ENCODE measurements around the gene TRAPPC12. TPM values are rescaled to one million over a fixed set of nuclear protein-coding genes. Genes with fewer than 3 reads are reported as not detected.

TRAPPC12 gene
- total RNA-seq, 1 experiment from 2014 or later: 86.0 TPM

DNA sequence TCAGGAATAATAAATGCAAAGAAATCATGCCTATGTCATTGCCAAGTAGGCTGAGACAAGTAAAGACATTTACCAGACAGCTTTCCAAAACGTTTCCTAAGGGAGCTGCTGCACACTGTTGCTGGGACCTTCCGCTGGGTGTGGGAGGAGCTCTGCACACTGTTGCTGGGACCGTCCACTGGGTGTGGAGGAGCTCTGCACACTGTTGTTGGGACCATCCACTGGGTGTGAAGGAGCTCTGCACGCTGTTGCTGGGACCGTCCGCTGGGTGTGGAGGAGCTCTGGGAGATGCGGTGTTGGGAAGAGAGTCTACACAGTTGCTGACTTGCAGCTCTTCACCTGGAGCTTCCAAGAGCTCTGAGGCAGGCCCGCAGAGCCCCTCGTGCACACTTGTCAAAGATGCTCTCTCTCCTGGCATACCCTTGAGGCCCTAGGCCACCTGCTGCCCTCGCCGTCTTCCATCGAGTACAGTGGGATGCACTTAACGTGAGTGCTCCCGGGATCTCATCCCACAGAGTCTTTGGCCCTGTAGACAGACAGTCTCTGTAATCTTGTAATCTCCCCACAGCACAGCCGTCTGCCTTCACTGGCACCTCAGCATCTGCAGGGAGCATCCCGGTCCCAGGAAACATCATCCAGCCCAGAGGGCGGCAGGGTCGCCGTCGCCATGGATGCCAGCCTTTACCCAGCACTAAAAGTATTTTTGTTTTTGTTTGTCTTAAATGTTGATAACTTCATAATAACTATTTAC is 51.4 kb downstream of the TRAPPC12 start:
- no peaks in the 10 kb centered on the region for H3K27me3 ChIP-seq (ENCODE audit: insufficient read depth, low read length)
- Mint-ChIP-seq H3K27me3 (ENCODE audit: low read depth) (no peaks in the 10 kb centered on the region), H3K4me1 (peaks cover 3 to 7% of the 10 kb centered on the region in 2 experiments; a peak in 3 of 4 replicates), H3K9me3 (no peaks in the 10 kb centered on the region), H3K4me3 (no peak overlapping the region), H3K36me3 (ENCODE audit: insufficient read depth in 1 of 3, low read depth in 3 of 3) (peaks cover 9 to 31% (median 25%) of the 10 kb centered on the region in 3 experiments; a peak in 5 of 7 replicates), H3K27ac (no peak overlapping the region; a peak in 1 of 7 replicates)
- no peak overlapping the region for H2BK12ac ChIP-seq (ENCODE audit: insufficient read length, low read depth, low read length)
- WGBS (ENCODE audit: extremely low coverage, insufficient read length, low lambda C conversion rate): no CpG with 5 or more reads among the region's 20 CpGs
- no peaks in the 10 kb centered on the region for H3K79me2 ChIP-seq (ENCODE audit: insufficient read depth, low read length)
- H2BK15ac ChIP-seq (ENCODE audit: low read depth, low read length): no peak overlapping the region
- H3K23me2 ChIP-seq (ENCODE audit: insufficient read length, low read depth, low read length, poor library complexity, severe bottlenecking): no peaks in the 10 kb centered on the region
- no peak overlapping the region for H3K23ac ChIP-seq (ENCODE audit: insufficient read length, low read depth, low read length)
- H3K4me1 ChIP-seq (ENCODE audit: insufficient read depth, low read length): no peaks in the 10 kb centered on the region
- no peak for DNase-seq
- H4K91ac ChIP-seq (ENCODE audit: insufficient read length, low read depth, low read length): no peak overlapping the region
- H2AK5ac ChIP-seq (ENCODE audit: insufficient read length, low read length): no peak overlapping the region
- H4K8ac ChIP-seq (replicated peaks; ENCODE audit: insufficient read length, low read depth, low read length): no peak overlapping the region
- H3K18ac ChIP-seq (ENCODE audit: insufficient read length, low read depth, low read length): no peak overlapping the region
- H3K9ac ChIP-seq (ENCODE audit: extremely low read depth, insufficient read length, low read length): no peak overlapping the region
- no peak overlapping the region for H3T11ph ChIP-seq (ENCODE audit: low read length)
- no peak overlapping the region for H3K4ac ChIP-seq (ENCODE audit: low read depth, low read length)
- H3K27ac ChIP-seq (ENCODE audit: insufficient read length, low read depth, low read length): no peak overlapping the region
- no peak overlapping the region for H3K14ac ChIP-seq (ENCODE audit: insufficient read depth, low read length)
- no peak overlapping the region for H2BK5ac ChIP-seq (ENCODE audit: insufficient read length, low read length)
- no peak overlapping the region for H3K4me2 ChIP-seq (ENCODE audit: insufficient read depth, insufficient read length, low read length)
- H4K5ac ChIP-seq (ENCODE audit: insufficient read length, low read depth, low read length): no peak overlapping the region
- no peak overlapping the region for H3K56ac ChIP-seq (ENCODE audit: insufficient read length, low read depth, low read length)
- no peak overlapping the region for H2BK20ac ChIP-seq (ENCODE audit: low read depth, low read length, poor library complexity, severe bottlenecking)
- H3K79me1 ChIP-seq (ENCODE audit: insufficient read depth, low read depth, low read length, poor library complexity, severe bottlenecking): no peaks in the 10 kb centered on the region
- TF ChIP-seq CTCF (conservative IDR thresholded peaks at IDR 0.05): no peak
- no peaks in the 10 kb centered on the region for H3K9me3 ChIP-seq (ENCODE audit: control insufficient read depth, low read depth, low read length)
- H4K20me1 ChIP-seq (ENCODE audit: control insufficient read depth, insufficient read depth, insufficient read length): no peaks in the 10 kb centered on the region
- H2BK120ac ChIP-seq (ENCODE audit: low read depth, low read length, poor library complexity, severe bottlenecking): no peak overlapping the region
- no peak overlapping the region for H2AFZ ChIP-seq (ENCODE audit: low read length)

Data from H9 (cell line).